Mucosa of rectum (tissue), 2 donors: ENCODE data around the gene ZNF827.

Source experiments
- H3K27ac ChIP-seq, 2 donors: one replicate each; pipeline ENCODE4 v1.7.0; 2013; ENCODE audit warnings: inconsistent platforms in 2 of 2, low read depth in 2 of 2, low read length in 2 of 2
- H3K27me3 ChIP-seq, 2 donors: one replicate each; pipeline ENCODE4 v1.7.0; 2013; ENCODE audit warnings: low read length in 2 of 2; ENCODE audit not compliant: control insufficient read depth in 2 of 2, insufficient read depth in 2 of 2
- H3K36me3 ChIP-seq, 2 donors: one replicate each; pipeline ENCODE4 v1.7.0; 2013; ENCODE audit warnings: low read length in 2 of 2; ENCODE audit not compliant: control insufficient read depth in 2 of 2, insufficient read depth in 2 of 2
- H3K4me1 ChIP-seq, 2 donors: one replicate each; pipeline ENCODE4 v1.7.0; 2013; ENCODE audit warnings: low read length in 2 of 2, mild to moderate bottlenecking in 1 of 2; ENCODE audit not compliant: control insufficient read depth in 2 of 2, insufficient read depth in 2 of 2
- H3K4me3 ChIP-seq, 2 donors: one replicate each; pipeline ENCODE4 v1.7.0; 2013; ENCODE audit warnings: low read length in 2 of 2
- H3K9ac ChIP-seq, 2 donors: one replicate each; pipeline ENCODE4 v1.7.0; 2013; ENCODE audit warnings: low read length in 2 of 2, low read depth in 1 of 2, mild to moderate bottlenecking in 1 of 2
- H3K9me3 ChIP-seq, 2 donors: one replicate each; pipeline ENCODE4 v1.7.0; 2013; ENCODE audit warnings: low read length in 2 of 2; ENCODE audit not compliant: control insufficient read depth in 2 of 2
- donor health status: healthy.
- donor health status: Normal muscosa, but diverticular disease.

The ZNF827 gene

DNA sequence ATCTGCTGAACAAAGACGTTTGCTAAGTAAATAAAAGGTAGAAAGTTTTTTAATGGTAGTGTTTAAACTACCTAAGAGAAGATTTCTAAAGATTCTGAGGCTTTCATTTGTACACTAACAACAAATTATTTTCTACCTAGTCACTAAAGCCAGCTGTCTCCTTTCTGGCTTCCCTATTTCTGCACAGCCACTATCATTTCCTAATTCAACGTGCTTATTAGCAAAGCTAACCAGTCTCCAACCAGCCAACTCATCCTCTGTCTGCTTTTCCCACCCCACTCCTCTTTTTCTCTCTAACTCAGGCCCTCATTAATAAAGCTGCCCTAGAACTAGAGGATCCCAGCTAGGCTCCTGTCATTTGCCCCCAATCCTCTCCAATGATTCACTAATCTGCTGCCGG lies 118.2 kb downstream of the ZNF827 start:
- H3K27me3 ChIP-seq, result no peaks in the 10 kb centered on the region
- no peaks in the 10 kb centered on the region for H3K9me3 ChIP-seq
- no peak overlapping the region for H3K27ac ChIP-seq
- H3K9ac ChIP-seq, result no peak overlapping the region
- H3K4me3 ChIP-seq, result no peak overlapping the region
- H3K4me1 ChIP-seq, result no peaks in the 10 kb centered on the region
- H3K36me3 ChIP-seq, result peaks cover 3 to 9% of the 10 kb centered on the region in 2 donors

DNA sequence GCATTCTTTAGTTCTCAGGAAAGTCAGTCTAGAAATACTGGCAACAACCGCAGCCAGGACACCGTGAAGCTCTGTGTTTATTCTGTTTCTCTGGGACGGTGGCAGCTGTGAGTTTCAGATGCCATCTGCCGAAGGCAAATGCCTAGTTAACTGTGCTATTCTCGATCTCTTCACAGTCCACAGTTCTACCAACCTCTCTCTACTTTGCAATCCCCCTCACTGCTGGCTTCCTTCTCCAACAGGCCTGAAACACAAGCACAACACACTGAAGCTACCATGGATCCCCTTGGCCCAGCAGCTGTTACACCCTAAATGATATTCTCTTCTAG lies 118.8 kb downstream of the ZNF827 start:
- Histone ChIP-seq H3K36me3 (peaks cover 3 to 4% of the 10 kb centered on the region in 2 donors), H3K4me1 (no peaks in the 10 kb centered on the region), H3K9ac (no peak overlapping the region), H3K27ac (no peak overlapping the region), H3K27me3 (no peaks in the 10 kb centered on the region), H3K9me3 (no peaks in the 10 kb centered on the region), H3K4me3 (no peak overlapping the region)

DNA sequence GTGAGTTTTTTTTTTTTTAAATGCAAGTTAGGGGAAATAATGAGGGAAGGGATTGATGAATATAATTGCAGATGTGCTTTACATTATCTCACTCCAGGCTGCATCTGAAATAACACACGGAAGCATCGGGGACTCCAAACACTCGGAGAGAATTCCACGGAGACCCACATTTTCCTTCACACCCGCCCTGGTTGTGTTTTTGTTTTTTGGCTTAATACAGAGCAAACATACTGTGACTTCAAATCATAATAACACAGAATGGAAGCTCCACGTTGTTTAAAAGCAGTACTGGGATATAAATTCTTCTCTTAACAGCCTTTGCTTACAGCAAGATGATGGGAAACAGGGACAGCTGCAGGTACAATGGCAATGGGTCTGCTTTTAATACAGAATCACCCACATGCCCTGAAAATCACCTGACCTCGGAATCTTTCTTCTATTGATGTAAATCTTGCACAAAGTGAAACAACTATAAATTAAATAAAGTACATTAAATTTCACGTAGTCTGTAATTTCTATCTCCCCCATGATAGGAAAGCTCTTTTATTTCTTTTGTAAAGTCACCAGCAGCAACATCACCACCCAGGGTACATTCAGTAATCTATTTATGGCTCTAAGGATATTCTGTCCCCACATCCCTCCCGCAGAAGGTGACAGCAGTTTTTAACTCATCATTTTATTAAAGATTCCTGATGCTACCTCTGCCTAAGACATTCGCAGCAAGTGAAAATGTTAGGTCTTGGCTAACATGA lies 119.3 kb downstream of the ZNF827 start:
- H3K4me3 ChIP-seq, result no peak overlapping the region
- no peak overlapping the region for H3K9ac ChIP-seq

DNA sequence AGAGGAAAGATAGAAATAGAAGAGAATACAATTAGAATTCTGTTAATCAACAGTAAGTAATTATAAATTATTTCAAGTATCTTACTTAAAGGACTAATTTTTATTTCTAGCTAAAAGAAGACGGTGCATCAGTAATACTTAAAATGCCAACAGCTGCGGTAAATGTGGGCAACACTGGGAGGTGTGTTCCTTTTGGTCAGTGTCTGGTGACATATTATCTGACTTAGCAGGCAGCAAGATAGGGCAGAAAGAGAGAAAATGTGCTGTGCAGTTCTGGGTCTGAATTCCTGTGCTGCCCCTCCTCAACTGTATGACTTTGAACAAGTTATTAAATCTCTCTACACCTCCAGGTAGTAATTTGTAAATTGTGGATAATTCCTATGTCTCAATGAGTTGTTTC lies 120.6 kb downstream of the ZNF827 start:
- Histone ChIP-seq H3K4me1 (no peaks in the 10 kb centered on the region), H3K9me3 (no peaks in the 10 kb centered on the region), H3K36me3 (peaks cover 14 to 15% of the 10 kb centered on the region in 2 donors), H3K9ac (no peak overlapping the region), H3K27me3 (no peaks in the 10 kb centered on the region), H3K27ac (no peak overlapping the region), H3K4me3 (no peak overlapping the region)

More for the DNA sequence above, 119.3 kb downstream of the ZNF827 start:
- H3K27me3 ChIP-seq, result no peaks in the 10 kb centered on the region
- no peak overlapping the region for H3K27ac ChIP-seq
- H3K9me3 ChIP-seq, result no peaks in the 10 kb centered on the region
- H3K36me3 ChIP-seq, result peaks cover 4 to 6% of the 10 kb centered on the region in 2 donors
- no peaks in the 10 kb centered on the region for H3K4me1 ChIP-seq

DNA sequence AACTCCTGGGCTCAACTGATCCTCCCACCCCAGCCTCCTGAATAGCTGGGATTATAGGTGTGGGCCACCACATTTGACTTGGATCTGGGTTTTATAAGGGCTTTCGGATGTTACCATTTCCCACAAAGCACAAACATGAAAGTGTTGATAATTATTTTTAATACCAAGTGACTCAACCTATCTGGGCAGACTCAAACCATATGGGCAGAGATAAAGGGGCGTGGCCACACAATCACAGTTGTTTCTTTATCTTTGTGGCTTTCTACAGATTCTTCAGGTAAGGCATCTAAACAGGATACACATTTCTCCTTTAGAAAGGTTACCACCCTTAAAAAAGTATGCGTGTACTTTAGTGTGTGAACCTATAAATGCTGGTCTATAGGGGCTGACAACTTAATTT lies 122.5 kb downstream of the ZNF827 start:
- Histone ChIP-seq H3K9ac (no peak overlapping the region), H3K27ac (no peak overlapping the region), H3K27me3 (no peaks in the 10 kb centered on the region), H3K4me1 (no peaks in the 10 kb centered on the region), H3K36me3 (peaks cover 14 to 19% of the 10 kb centered on the region in 2 donors), H3K4me3 (no peak overlapping the region), H3K9me3 (no peaks in the 10 kb centered on the region)

DNA sequence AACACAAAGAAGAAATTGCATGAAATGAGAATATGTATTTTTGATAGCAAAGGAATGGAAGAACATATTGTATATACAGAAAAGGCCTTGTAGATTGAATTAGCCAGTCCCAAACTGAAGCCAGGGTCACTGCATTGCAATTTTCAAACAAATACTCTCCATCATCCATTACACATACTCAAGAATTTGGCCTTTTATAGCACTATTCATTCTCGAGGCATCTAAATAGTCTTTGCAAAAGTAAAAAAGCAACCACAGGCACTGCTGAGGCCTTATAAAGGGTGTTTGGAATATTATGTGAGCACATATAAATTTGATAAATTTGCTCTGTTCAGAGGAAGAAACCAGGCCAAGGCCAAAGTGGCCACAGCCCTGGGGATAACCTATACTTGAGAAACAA lies 123.0 kb downstream of the ZNF827 start:
- Histone ChIP-seq H3K27ac (no peak overlapping the region), H3K4me1 (no peaks in the 10 kb centered on the region), H3K4me3 (no peak overlapping the region), H3K9ac (no peak overlapping the region), H3K27me3 (no peaks in the 10 kb centered on the region), H3K9me3 (no peaks in the 10 kb centered on the region), H3K36me3 (peaks cover 14 to 19% of the 10 kb centered on the region in 2 donors)

DNA sequence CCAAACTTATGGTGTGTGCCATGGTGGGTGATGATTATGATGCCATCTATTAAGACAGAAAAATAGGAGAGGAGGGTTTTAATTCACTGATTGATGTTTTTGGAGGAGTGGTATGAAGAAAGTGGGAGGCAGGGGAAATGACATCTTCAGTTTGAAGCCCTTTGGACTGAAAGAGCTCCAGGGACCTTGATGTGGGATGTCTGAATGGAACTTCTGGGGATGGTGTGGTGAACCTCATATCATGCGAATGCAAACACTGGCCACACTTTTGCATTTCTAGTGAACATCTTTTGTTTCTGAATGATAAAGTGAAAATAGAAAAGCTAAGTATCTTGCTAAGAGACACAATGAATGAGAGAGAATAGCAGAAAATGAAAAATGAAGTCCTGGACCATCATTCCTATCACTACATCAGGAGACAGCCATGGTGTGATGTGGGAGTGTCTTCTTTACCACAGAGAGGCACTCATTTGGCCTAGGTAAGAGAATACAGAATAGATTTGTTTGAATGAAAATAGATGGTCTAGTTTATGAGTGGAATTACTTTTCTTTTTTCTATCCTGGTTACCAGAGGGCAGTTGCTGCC lies 123.5 kb downstream of the ZNF827 start:
- no peak overlapping the region for H3K4me3 ChIP-seq
- H3K36me3 ChIP-seq, result peaks cover 14 to 19% of the 10 kb centered on the region in 2 donors
- H3K27me3 ChIP-seq, result no peaks in the 10 kb centered on the region
- H3K27ac ChIP-seq, result no peak overlapping the region
- no peaks in the 10 kb centered on the region for H3K4me1 ChIP-seq
- no peak overlapping the region for H3K9ac ChIP-seq
- H3K9me3 ChIP-seq, result no peaks in the 10 kb centered on the region

DNA sequence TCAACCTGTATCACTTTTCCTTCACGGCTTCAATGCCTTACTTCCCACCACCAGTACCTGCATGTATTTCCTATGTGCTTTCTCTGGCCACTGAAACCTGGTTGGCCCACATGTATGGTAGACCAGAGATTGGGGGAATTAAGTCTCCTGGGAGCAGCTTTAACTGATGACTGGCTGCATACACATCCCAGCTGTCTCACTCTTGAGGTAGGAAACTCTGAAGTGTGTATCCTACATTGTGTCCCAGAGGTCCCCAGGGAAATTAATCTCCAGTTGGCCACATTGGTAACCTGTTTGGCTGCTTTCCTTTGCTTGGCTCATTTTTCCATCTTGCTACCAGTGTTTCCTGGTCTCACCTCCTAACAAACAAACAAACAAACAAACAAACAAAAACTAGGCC lies 124.4 kb downstream of the ZNF827 start:
- H3K9ac ChIP-seq, result no peak overlapping the region
- H3K4me1 ChIP-seq, result no peaks in the 10 kb centered on the region
- no peaks in the 10 kb centered on the region for H3K27me3 ChIP-seq
- no peak overlapping the region for H3K4me3 ChIP-seq
- no peak overlapping the region for H3K27ac ChIP-seq
- H3K9me3 ChIP-seq, result no peaks in the 10 kb centered on the region
- peaks cover 14 to 19% of the 10 kb centered on the region in 2 donors for H3K36me3 ChIP-seq

DNA sequence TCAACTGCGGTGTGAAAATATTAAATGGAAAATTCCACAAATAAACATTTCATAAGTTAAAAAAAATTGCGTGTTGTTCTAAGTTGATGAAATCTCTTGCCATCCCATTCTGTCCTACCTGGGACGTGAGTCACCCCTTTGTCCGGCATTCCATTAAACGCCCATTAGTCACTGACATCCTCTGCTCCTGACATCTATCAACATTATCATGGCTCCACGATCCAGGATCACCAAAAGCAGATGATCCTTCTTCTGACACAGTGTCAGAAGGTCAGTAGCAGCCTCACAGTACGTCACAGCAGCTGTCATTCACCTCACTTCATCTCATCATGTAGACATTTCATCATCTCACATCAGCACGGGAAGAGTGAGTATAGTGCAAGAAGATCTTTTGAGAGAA lies 125.7 kb downstream of the ZNF827 start:
- H3K9ac ChIP-seq, result no peak overlapping the region
- no peak overlapping the region for H3K4me3 ChIP-seq
- H3K9me3 ChIP-seq, result no peaks in the 10 kb centered on the region
- H3K27ac ChIP-seq, result no peak overlapping the region
- H3K27me3 ChIP-seq, result no peaks in the 10 kb centered on the region
- peaks cover 0 to 5% of the 10 kb centered on the region in 2 donors for H3K4me1 ChIP-seq
- H3K36me3 ChIP-seq, result peaks cover 14 to 19% of the 10 kb centered on the region in 2 donors

DNA sequence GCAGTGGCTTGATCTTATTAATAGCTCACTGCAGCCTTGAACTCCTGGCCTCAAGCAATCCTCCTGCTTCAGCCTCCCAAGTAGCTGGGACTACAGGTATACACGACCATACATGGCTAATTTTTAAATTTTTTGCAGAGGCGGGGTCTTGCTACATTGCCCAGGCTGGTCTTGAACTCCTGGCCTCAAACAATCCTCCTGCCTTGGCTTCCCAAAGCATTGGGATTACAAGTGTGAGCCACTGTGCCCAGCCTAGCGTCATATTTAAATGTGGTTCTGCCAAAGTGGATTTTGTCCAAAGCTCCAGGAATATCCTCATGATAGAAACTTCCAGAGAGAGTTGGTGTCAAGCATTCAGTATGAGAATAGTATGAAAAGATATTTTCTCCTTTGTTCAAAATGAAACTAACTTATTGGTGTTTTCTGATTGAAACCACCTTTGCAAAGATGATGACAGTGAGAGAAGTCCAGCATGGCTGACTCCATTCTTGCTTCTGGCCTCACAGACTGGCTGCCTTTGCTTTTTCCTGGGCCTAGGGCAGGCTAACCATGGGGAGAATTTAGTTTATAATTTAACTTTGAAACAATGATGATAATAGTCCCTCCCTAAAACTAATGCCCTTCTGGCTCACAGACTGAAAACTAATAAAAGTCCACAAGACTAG lies 129.6 kb downstream of the ZNF827 start:
- H3K27me3 ChIP-seq, result no peaks in the 10 kb centered on the region
- H3K4me3 ChIP-seq, result no peak overlapping the region
- H3K4me1 ChIP-seq, result peaks cover 0 to 5% of the 10 kb centered on the region in 2 donors
- H3K9ac ChIP-seq, result no peak overlapping the region
- peaks cover 10 to 11% of the 10 kb centered on the region in 2 donors for H3K36me3 ChIP-seq
- no peak overlapping the region for H3K27ac ChIP-seq
- no peaks in the 10 kb centered on the region for H3K9me3 ChIP-seq
